Transverse colon (tissue), 4 donors: ENCODE results near the gene SCD5. TPM values are rescaled to one million over a fixed set of nuclear protein-coding genes. Genes with fewer than 3 reads are reported as not detected.
A peak's percentile ranks its signal among the peaks of the same experiment; 100 is the strongest.

Source experiments
- DNase-seq: peaks from one replicate; pipeline ENCODE4 v3.0.0-alpha.2; 2019
- H3K27ac ChIP-seq, 4 donors: fragments of 200-600 bp; sonication (generic); 2 replicates each; pipeline ENCODE4 v1.5.1; 2016 to 2018; ENCODE audit warnings: inconsistent platforms in 4 of 4
- H3K27me3 ChIP-seq: fragments of 200-600 bp; sonication (generic); 2 replicates; pipeline ENCODE4 v1.5.1; 2017; ENCODE audit warnings: inconsistent platforms
- H3K36me3 ChIP-seq, 4 donors: fragments of 200-600 bp; sonication (generic); 2 replicates each; pipeline ENCODE4 v1.5.1; 2017 to 2019; ENCODE audit warnings: inconsistent platforms in 4 of 4
- H3K4me1 ChIP-seq, 4 donors: fragments of 200-600 bp; sonication (generic); 2 replicates each; pipeline ENCODE4 v1.5.1; 2017 to 2020; ENCODE audit warnings: inconsistent platforms in 4 of 4
- H3K4me3 ChIP-seq, 4 donors: fragments of 200-600 bp; sonication (generic); 1 replicate in 1 of 4; 2 replicates in 3 of 4; pipeline versions ENCODE4 v1.5.1 to v1.6.1; 2017 to 2019; ENCODE audit warnings: inconsistent platforms in 4 of 4
- H3K9me3 ChIP-seq, 2 donors: fragments of 200-600 bp; sonication (generic); 2 replicates each; pipeline ENCODE4 v1.5.1; 2017 to 2019; ENCODE audit warnings: inconsistent platforms in 2 of 2
- CTCF ChIP-seq, 5 experiments: fragments of 200-600 bp in 3 of 5; fragments of 450-650 bp in 2 of 5; sonication (generic) in 3 of 5; IDR thresholded peaks; 1 replicate in 2 of 5; 2 replicates in 3 of 5; pipeline ENCODE4 v1.5.1; 2016 to 2017; ENCODE audit warnings: antibody characterized with exemption in 5 of 5, inconsistent platforms in 3 of 5, mild to moderate bottlenecking in 2 of 5, moderate library complexity in 1 of 5
- EP300 ChIP-seq: sonication (generic); formaldehyde crosslinking; IDR thresholded peaks from one replicate; pipeline ENCODE4 v1.6.1; 2017; ENCODE audit warnings: antibody characterized with exemption, low read depth
- POLR2A ChIP-seq: fragments of 450-650 bp; IDR thresholded peaks from one replicate; pipeline ENCODE4 v1.6.1; 2016; ENCODE audit warnings: antibody characterized with exemption, mild to moderate bottlenecking, moderate library complexity
- POLR2AphosphoS5 ChIP-seq, 3 donors: sonication (generic); formaldehyde crosslinking; IDR thresholded peaks; one replicate each; pipeline ENCODE4 v1.6.1; 2016; ENCODE audit warnings: antibody characterized with exemption in 3 of 3
- WGBS, 2 donors: methylation state at CpG; one replicate each; pipeline ENCODE4 v1.1.5; 2018; ENCODE audit warnings: low coverage in 1 of 2; 5-methylcytosine and 5-hydroxymethylcytosine counted together
- in situ Hi-C, 4 donors: fragments of 200-750 bp; cut with MboI; loops; one replicate each; pipeline versions ENCODE4 v1.15.0 to v1.15.1; 2017; ENCODE audit warnings: low sequenced_read_pairs in 3 of 4, low pct_ligation_motif_present in 1 of 4, low pct_unique_long_range_greater_than_20kb in 1 of 4
- intact Hi-C: fragments of 100-400 bp; cut with DNase I; formaldehyde crosslinking; loops from one replicate; pipeline ENCODE4 v1.15.1; 2023; ENCODE audit warnings: low total_unique reads
- total RNA-seq, 4 donors: library from RNA; depleted of rRNA; stranded (reverse); fragments of >200 nt; gene quantifications; one replicate each; pipeline ENCODE4 v1.1.0, GENCODE V29; 2016

SCD5 gene
- total RNA-seq, 4 donors from 2014 or later: 1.5 to 7.5 (median 3.5) TPM

GRCh38 chr4:82799006-82799881 lies 648 bp upstream of the SCD5 start:
- in situ Hi-C loops: no loop called here
- H3K4me3 ChIP-seq: peak overlapping the region; percentile 55 to 86 (median 72)
- DNase-seq: peak; percentile 13
- H3K9me3 ChIP-seq: no peaks in the 10 kb centered on the region
- H3K36me3 ChIP-seq: no peaks in the 10 kb centered on the region
- peaks cover 36% of the 10 kb centered on the region for H3K27me3 ChIP-seq
- TF ChIP-seq POLR2A: no peak
- TF ChIP-seq EP300: no peak
- no peak for TF ChIP-seq CTCF (IDR thresholded peaks at IDR 0.05)
- TF ChIP-seq POLR2AphosphoS5 (IDR thresholded peaks at IDR 0.05): no peak
- intact Hi-C loops: loop anchor here (1.0 kb wide), 1 partner anchor 12 kb away; no protein-coding TSS in a partner anchor
- peak overlapping the region; percentile 54 to 82 (median 66) for H3K27ac ChIP-seq
- H3K4me1 ChIP-seq: peaks cover 0 to 30% (median 11%) of the 10 kb centered on the region in 4 donors
- 7 to 13% methylated on average over 3 to 24 of the region's 25 CpGs for WGBS, 2 donors

GRCh38 chr4:82797405-82798111 lies 1.0 kb downstream of the SCD5 start:
- no peaks in the 10 kb centered on the region for H3K36me3 ChIP-seq
- in situ Hi-C loops: no loop called here
- WGBS, 2 donors: 10% methylated on average over 45 of the region's 47 CpGs; no CpG with 5 or more reads in 1 of the 2 donors
- H3K4me3 ChIP-seq: peak overlapping the region; percentile 55 to 86 (median 72)
- H3K27me3 ChIP-seq: peaks cover 36% of the 10 kb centered on the region
- no peak for TF ChIP-seq POLR2AphosphoS5 (IDR thresholded peaks at IDR 0.05)
- no peak for TF ChIP-seq CTCF (IDR thresholded peaks at IDR 0.05)
- no peak for TF ChIP-seq EP300
- no peak for TF ChIP-seq POLR2A
- intact Hi-C loops: no loop called here
- no peaks in the 10 kb centered on the region for H3K9me3 ChIP-seq
- peak overlapping the region in 1 of 4 donors; percentile 82 for H3K27ac ChIP-seq
- H3K4me1 ChIP-seq: peaks cover 0 to 30% (median 11%) of the 10 kb centered on the region in 4 donors
- DNase-seq: peak; percentile 16

- Histone ChIP-seq H3K4me1 (peaks cover 0 to 30% (median 11%) of the 10 kb centered on the region in 4 donors), H3K27ac (no peak overlapping the region), H3K36me3 (no peaks in the 10 kb centered on the region), H3K4me3 (peak overlapping the region in 3 of 4 donors; percentile 55 to 86 (median 82)), H3K27me3 (peaks cover 36% of the 10 kb centered on the region), H3K9me3 (no peaks in the 10 kb centered on the region)
- intact Hi-C loops (no loop called here), in situ Hi-C loops (no loop called here)
- no peak for DNase-seq
- 46% methylated on average over 6 of the region's 6 CpGs; no CpG with 5 or more reads in 1 of the 2 donors for WGBS, 2 donors
- no peak for TF ChIP-seq EP300
- TF ChIP-seq POLR2A: no peak
- no peak for TF ChIP-seq POLR2AphosphoS5 (IDR thresholded peaks at IDR 0.05)
- no peak for TF ChIP-seq CTCF (IDR thresholded peaks at IDR 0.05)
These were observed 1.6 kb downstream of the SCD5 start for GRCh38 chr4:82797040-82797404.

GRCh38 chr4:82792912-82793649 lies 5.5 kb downstream of the SCD5 start:
- peaks cover 0 to 13% (median 9%) of the 10 kb centered on the region in 4 donors for H3K4me1 ChIP-seq
- intact Hi-C loops (no loop called here), in situ Hi-C loops (no loop called here)
- H3K36me3 ChIP-seq: no peaks in the 10 kb centered on the region
- H3K27me3 ChIP-seq: peaks cover 13% of the 10 kb centered on the region
- no peak for DNase-seq
- TF ChIP-seq EP300: no peak
- TF ChIP-seq POLR2A: no peak
- TF ChIP-seq POLR2AphosphoS5 (IDR thresholded peaks at IDR 0.05): no peak
- no peak for TF ChIP-seq CTCF (IDR thresholded peaks at IDR 0.05)
- H3K27ac ChIP-seq: no peak overlapping the region
- 56 to 68% methylated on average over 5 to 6 of the region's 6 CpGs for WGBS, 2 donors
- H3K4me3 ChIP-seq: no peak overlapping the region
- H3K9me3 ChIP-seq: no peaks in the 10 kb centered on the region
